GM12864 (cell line): ENCODE data around the gene SMURF2.

Source experiments
- DNase-seq: peaks from one replicate; pipeline ENCODE4 v3.0.0-alpha.2; 2011; ENCODE audit warnings: low read depth
- H3K4me3 ChIP-seq: 2 replicates; pipeline ENCODE4 v1.5.1; 2011; ENCODE audit warnings: mild to moderate bottlenecking, low read depth, low read length, control low read depth
- CTCF ChIP-seq: IDR thresholded peaks from 2 replicates; pipeline ENCODE4 v1.5.1; 2011; ENCODE audit warnings: low read depth, mild to moderate bottlenecking, moderate library complexity, low read length, control low read depth, inconsistent platforms; ENCODE audit errors: missing control alignments

Gene SMURF2

DNA sequence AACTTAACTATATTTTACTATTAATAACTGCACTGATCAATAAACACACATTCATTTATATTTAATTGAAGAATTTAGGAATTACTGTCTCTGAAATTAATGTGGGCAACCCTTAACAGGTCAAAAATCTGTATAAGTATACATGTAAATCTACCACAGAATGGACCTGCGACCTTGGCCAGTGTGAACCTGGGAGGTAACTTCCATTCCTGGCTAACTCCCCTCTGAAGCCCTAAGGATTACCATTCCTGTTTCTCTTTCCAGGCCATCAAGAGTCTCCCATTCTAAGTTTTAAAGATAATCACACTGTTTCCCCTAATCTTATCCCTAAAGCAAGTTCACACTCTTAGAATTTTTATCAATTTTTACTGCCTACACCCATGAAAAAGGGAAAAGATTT lies 58.1 kb downstream of the SMURF2 start:
- no peak for TF ChIP-seq CTCF
- DNase-seq = no peak
- no peak overlapping the region for H3K4me3 ChIP-seq

- no peak overlapping the region for H3K4me3 ChIP-seq
- DNase-seq = no peak
- TF ChIP-seq CTCF = no peak
These were observed 62.3 kb downstream of the SMURF2 start for GRCh38 chr17:64599827-64600226.

DNA sequence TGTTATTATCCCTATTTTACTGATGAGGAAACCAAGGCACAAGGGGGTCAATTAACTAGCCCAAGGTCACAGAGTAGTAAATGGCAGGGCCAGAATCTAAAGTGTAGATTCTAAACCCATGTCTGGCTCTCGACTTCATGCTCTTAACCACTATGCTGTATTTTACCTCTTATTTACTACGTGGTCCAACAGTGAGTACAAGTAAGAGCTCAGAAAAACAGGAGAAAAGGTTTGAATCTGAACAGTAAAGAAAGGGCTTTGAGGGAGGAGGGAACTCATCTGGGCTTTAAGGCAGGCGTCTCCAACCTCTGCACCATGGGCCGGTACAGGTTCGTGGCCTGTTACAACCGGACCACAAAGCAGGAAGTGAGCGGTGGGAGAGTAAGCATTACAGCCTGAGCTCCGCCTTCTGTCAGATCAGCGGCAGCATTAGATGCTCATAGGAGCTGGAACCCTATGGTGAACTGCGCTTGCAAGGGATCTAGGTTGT lies 62.9 kb downstream of the SMURF2 start:
- DNase-seq = peak; percentile 8
- TF ChIP-seq CTCF = no peak
- no peak overlapping the region; the same call in 1 of the 2 replicates for H3K4me3 ChIP-seq

GRCh38 chr17:64598672-64599071 lies 63.4 kb downstream of the SMURF2 start:
- no peak overlapping the region for H3K4me3 ChIP-seq
- TF ChIP-seq CTCF = no peak

GRCh38 chr17:64596988-64597387 lies 65.1 kb downstream of the SMURF2 start:
- TF ChIP-seq CTCF = no peak
- H3K4me3 ChIP-seq = no peak overlapping the region
- no peak for DNase-seq

More at GRCh38 chr17:64598672-64599071, 63.4 kb downstream of the SMURF2 start:
- DNase-seq = no peak

DNA sequence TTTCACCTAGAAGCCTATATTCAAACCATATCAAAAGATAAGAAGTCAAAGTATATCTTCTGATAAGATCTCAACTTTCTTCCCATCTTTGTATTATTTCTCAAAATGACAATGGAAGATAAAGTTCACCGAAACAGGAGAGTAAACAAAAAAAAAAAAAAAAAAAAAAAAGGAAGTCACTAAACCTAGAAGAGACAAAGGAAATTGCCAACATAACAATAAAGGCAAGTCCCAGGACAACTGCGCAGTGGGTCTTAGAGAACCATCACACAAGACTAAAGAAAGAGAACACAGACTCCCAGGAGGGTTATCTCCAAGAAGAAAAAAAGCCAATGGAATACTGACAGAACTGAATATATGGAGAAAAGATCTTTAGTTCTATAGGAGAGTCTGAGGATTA lies 65.7 kb downstream of the SMURF2 start:
- H3K4me3 ChIP-seq = no peak overlapping the region
- no peak for TF ChIP-seq CTCF
- DNase-seq = no peak

DNA sequence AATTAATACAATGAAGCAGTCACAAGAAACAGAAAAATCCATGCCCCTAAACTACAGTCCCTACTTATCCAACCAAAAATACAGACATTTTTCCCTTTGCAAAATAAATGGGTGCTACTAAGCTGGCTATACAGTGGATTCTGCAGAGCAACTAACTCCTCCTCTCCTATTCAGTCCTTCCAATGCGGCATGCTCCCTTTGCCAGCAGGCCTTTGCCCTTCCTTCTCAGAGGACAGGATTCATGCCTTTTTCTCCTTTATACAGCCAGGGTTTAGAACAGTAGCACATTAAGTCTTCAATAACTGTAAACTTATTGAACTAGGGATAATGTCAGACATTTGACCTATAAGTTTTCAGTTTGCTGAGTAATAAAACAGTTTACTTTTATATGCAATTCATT lies 70.2 kb downstream of the SMURF2 start:
- TF ChIP-seq CTCF = no peak
- no peak overlapping the region for H3K4me3 ChIP-seq
- DNase-seq = no peak
